HG02840 (cell line): ENCODE measurements around the gene LRRC8C.
A peak's percentile ranks its signal among the peaks of the same experiment; 100 is the strongest.

Experiments
- ATAC-seq: cut with Tn5 transposase; IDR thresholded peaks from one replicate; pipeline ENCODE4 v1.9.1; 2021; ENCODE audit warnings: mild to moderate bottlenecking, moderate library complexity, moderate number of reproducible peaks; ENCODE audit not compliant: unreplicated experiment, low FRiP score

LRRC8C gene

GRCh38 chr1:89761338-89761737 lies 128.4 kb downstream of the LRRC8C start:
- no peak for ATAC-seq

DNA sequence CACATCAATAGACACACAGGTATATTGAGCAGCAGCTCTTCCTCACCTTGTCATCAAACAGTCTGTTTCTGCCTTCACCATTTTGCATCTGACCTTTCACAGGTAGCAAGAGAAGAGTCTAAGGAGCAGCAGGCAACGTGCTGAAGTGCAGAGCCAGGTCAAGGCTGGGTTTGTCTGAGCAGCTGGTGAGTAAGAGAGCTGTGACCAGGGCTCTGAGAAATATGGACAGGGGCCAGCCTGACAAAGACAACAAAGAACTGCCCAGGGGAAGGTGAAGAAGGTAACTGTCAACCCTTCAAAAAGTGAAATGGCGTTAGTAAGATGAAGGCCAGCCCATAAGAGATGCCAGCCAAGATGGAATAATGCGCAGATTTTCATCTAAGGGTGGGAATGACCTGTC lies 129.0 kb downstream of the LRRC8C start:
- ATAC-seq: no peak

DNA sequence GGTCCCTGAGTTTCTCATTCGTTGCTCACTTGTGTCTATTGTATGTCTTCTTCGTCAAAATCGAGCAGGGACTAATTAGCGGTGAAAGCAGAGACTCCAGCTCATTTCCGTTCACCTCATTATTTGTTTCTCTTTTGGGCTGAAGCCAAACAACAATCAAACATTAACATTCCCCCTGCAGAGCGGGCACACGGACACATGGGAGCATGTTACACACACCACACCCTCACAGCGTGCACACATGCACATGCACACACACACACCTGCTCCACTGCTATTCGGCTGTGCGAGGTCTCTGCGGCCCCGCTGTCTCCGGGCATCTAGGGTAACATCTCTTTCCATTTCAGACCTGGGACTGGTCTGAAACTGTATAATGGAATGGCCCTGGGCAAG lies 129.5 kb downstream of the LRRC8C start:
- ATAC-seq: no peak

- peak; percentile 96 for ATAC-seq
Measured at GRCh38 chr1:89762779-89763648, 130.1 kb downstream of the LRRC8C start.

- no peak for ATAC-seq
Measured at GRCh38 chr1:89763649-89763986, 130.7 kb downstream of the LRRC8C start.

GRCh38 chr1:89765774-89766173 lies 132.9 kb downstream of the LRRC8C start:
- ATAC-seq: no peak

DNA sequence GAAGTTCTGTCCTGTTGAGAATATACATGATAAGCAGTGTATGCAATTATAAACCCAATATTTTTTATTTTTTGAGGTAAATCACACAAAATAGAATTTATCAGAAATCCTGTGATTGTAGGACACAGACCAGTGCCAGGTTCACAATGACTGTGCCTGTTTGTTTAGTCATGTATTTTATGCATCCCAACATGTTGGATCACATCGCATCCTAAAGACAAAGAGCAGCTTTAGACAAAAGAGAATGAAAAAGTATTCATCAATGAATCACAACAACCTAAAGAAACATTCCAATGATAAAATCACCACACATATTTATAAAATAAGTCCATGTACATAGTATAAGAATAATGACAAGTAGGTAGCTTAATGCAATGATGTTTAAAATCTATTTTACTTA lies 134.7 kb downstream of the LRRC8C start:
- no peak for ATAC-seq
